ENCODE results near the gene SEPTIN3. TPM values are rescaled to one million over a fixed set of nuclear protein-coding genes. Genes with fewer than 3 reads are reported as not detected.

Gene SEPTIN3
- total RNA-seq, 3 donors from 2014 or later: 0.16 to 2.2 (median 1.6) TPM

- no peak within 1 kb of the TSS for H3K4me3 ChIP-seq
- no peaks in the 10 kb centered on the region for H3K27me3 ChIP-seq
- H3K9me3 ChIP-seq: no peaks in the 10 kb centered on the region
- no peak for TF ChIP-seq CTCF (IDR thresholded peaks at IDR 0.05)
- TF ChIP-seq POLR2A (IDR thresholded peaks at IDR 0.05): no peak
- no peak for TF ChIP-seq POLR2AphosphoS5 (IDR thresholded peaks at IDR 0.05)
- H3K27ac ChIP-seq: no peak within 1 kb of the TSS
- H3K4me1 ChIP-seq: no peaks in the 10 kb centered on the region
- intact Hi-C loops (cut with DNase I; ENCODE audit: low total_unique reads): no loop called here
- no peaks in the 10 kb centered on the region for H3K36me3 ChIP-seq
- no peak for DNase-seq (ENCODE audit: low spot score in 2 of 2)
These were observed 17.3 kb upstream of the SEPTIN3 start, which contains the start of gene SMIM45 for GRCh38 chr22:41951898-41952474. SMIM45 (plus strand) TSS chr22:41952150.

- H3K27ac ChIP-seq: no peak overlapping the region
- H3K4me3 ChIP-seq: no peak overlapping the region
- TF ChIP-seq POLR2A (IDR thresholded peaks at IDR 0.05) (no peak), CTCF (IDR thresholded peaks at IDR 0.05) (no peak), POLR2AphosphoS5 (IDR thresholded peaks at IDR 0.05) (no peak)
- intact Hi-C loops (cut with DNase I; ENCODE audit: low total_unique reads): no loop called here
- no peaks in the 10 kb centered on the region for H3K4me1 ChIP-seq
- H3K9me3 ChIP-seq: no peaks in the 10 kb centered on the region
- H3K27me3 ChIP-seq: no peaks in the 10 kb centered on the region
- H3K36me3 ChIP-seq: no peaks in the 10 kb centered on the region
- no peak for DNase-seq (ENCODE audit: low spot score in 2 of 2)
These were observed 16.5 kb upstream of the SEPTIN3 start for GRCh38 chr22:41952713-41953112.

DNA sequence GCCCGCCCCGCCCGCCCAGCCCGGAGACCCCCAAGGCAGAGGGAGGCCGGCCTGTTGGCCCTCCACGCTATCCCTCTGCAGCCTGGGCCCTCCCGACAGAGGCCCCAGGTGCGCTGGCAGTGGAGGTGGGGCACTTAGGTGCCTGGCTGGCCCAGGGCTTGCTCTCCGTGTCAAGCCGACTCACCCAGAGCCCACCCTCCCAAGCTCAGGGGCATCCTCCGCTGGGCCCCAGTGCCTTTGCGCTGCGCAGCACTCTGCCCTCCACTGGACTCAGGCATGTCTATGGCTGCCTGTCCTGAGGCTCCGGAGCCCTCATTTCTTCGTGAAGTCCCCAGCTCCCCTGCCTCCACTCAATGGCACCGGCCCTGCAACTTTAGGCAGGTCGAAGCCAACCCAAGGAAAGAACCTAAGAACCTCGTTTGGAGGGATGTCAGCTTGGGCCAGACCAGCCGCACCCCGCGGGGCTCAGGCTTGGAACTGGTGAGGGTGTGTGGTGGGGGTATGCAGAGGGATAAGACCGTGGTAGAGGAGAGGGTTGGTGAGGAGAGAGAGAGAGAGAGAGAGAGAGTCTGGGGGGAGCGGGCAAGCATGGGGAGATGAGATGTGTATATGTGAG lies 11.2 kb upstream of the SEPTIN3 start:
- Histone ChIP-seq H3K4me3 (peak overlapping the region in 2 of 3 donors; percentile 20 to 57), H3K36me3 (no peaks in the 10 kb centered on the region), H3K4me1 (peaks cover 0 to 3% of the 10 kb centered on the region in 2 donors), H3K27ac (no peak overlapping the region), H3K9me3 (no peaks in the 10 kb centered on the region), H3K27me3 (no peaks in the 10 kb centered on the region)
- TF ChIP-seq CTCF (IDR thresholded peaks at IDR 0.05) (no peak), POLR2A (IDR thresholded peaks at IDR 0.05) (no peak), POLR2AphosphoS5 (IDR thresholded peaks at IDR 0.05) (no peak)
- intact Hi-C loops (cut with DNase I; ENCODE audit: low total_unique reads): no loop called here
- DNase-seq (ENCODE audit: low spot score in 2 of 2): no peak

DNA sequence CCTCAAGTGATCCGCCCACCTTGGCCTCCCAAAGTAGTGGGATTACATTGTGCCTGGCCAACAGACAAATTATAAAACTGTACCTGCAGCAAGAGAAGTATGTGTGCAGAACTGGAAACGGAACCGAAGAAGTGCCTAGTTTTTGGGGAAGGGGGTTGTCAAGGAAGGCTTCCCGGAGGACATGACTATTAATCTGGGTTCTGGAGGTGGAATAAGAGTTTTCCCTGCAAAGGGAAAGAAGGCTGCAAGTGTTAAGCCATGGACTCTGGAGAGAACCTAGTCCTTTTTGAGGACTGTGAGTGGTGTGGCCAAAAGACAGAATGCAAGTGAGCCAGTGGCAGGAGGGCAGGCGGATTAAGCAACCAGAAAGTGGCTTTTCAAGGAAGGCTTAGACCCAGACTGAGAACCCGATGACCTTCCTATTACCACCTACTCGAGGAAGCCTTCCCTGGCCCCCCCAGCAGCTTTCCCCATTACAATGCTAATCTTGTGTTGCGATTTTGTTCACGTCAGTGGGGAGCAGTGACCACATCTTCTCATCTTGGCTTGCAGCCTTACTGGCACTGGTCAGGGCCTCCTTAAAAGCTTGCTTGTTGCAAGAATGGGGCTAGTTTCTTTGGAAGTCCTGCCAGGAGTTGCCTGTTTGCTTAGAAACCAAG lies 5.7 kb upstream of the SEPTIN3 start:
- DNase-seq (ENCODE audit: low spot score in 2 of 2): peak in 1 of 2 donors; percentile 79
- no peak for TF ChIP-seq POLR2AphosphoS5 (IDR thresholded peaks at IDR 0.05)
- TF ChIP-seq POLR2A (IDR thresholded peaks at IDR 0.05): no peak
- TF ChIP-seq CTCF (IDR thresholded peaks at IDR 0.05): no peak
- peaks cover 0 to 3% of the 10 kb centered on the region in 2 donors for H3K4me1 ChIP-seq
- peak overlapping the region; percentile 58 to 63 for H3K27ac ChIP-seq
- no peaks in the 10 kb centered on the region for H3K27me3 ChIP-seq
- intact Hi-C loops (cut with DNase I; ENCODE audit: low total_unique reads): no loop called here
- H3K4me3 ChIP-seq: no peak overlapping the region
- H3K36me3 ChIP-seq: no peaks in the 10 kb centered on the region
- no peaks in the 10 kb centered on the region for H3K9me3 ChIP-seq

DNA sequence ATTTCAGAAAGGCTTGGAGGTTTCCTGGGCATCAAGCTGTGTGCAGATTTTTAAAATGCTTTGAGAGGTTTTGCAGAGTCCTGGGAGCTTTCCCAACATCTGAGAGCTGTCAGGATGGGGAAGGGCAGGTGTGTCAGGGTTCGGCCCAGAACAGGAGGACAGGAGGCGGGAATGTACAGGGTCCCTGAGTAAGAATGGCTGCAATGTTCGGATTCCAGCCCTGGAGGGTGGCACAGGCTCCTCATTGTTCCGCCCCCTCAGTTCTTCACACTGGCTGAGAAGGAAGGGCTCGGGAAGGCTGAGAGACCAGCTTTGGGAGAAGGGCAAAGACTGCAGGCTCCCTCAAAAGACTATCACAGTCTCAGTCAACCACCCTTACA lies 5.1 kb upstream of the SEPTIN3 start:
- H3K27ac ChIP-seq: peak overlapping the region; percentile 58 to 63
- peaks cover 0 to 3% of the 10 kb centered on the region in 2 donors for H3K4me1 ChIP-seq
- TF ChIP-seq POLR2A (IDR thresholded peaks at IDR 0.05): no peak
- no peak for TF ChIP-seq CTCF (IDR thresholded peaks at IDR 0.05)
- TF ChIP-seq POLR2AphosphoS5 (IDR thresholded peaks at IDR 0.05): no peak
- H3K36me3 ChIP-seq: no peaks in the 10 kb centered on the region
- no peak overlapping the region for H3K4me3 ChIP-seq
- no peaks in the 10 kb centered on the region for H3K9me3 ChIP-seq
- peak in 1 of 2 donors; percentile 70 for DNase-seq (ENCODE audit: low spot score in 2 of 2)
- intact Hi-C loops (cut with DNase I; ENCODE audit: low total_unique reads): no loop called here
- H3K27me3 ChIP-seq: no peaks in the 10 kb centered on the region
